ENCODE results near the gene CBS.
"Not testable (repeated sequence)": the region's sequence is repeated elsewhere in the genome, so short reads cannot be mapped to it uniquely, and the experiment has no call there.

CBS gene

GRCh38 chr21:43075170-43076022 lies at the start of gene CBS:
Gene CBS (minus strand): TSS chr21:43075835. CDS start chr21:43072193, 3,642 bp downstream.
- DNase-seq, result not testable (repeated sequence)

GRCh38 chr21:43115956-43116355 lies 40.3 kb upstream of the CBS start:
- not testable (repeated sequence) for DNase-seq

- not testable (repeated sequence) for DNase-seq
Measured at GRCh38 chr21:43114483-43114882, 38.8 kb upstream of the CBS start.

- DNase-seq, result not testable (repeated sequence)
Measured at GRCh38 chr21:43109006-43109405, 33.4 kb upstream of the CBS start.

GRCh38 chr21:43108177-43108576 lies 32.5 kb upstream of the CBS start:
- not testable (repeated sequence) for DNase-seq

- not testable (repeated sequence) for DNase-seq
Measured at GRCh38 chr21:43107794-43108137, 32.1 kb upstream of the CBS start.

- DNase-seq, result not testable (repeated sequence)
Measured at GRCh38 chr21:43106965-43107793, 31.5 kb upstream of the CBS start, which contains the start of gene U2AF1. Gene U2AF1 (minus strand): TSS chr21:43107570. CDS start chr21:43107494, 76 bp downstream.

GRCh38 chr21:43104642-43105041 lies 29.0 kb upstream of the CBS start:
- not testable (repeated sequence) for DNase-seq

- not testable (repeated sequence) for DNase-seq
Measured at GRCh38 chr21:43102281-43102680, 26.6 kb upstream of the CBS start.

GRCh38 chr21:43101676-43102075 lies 26.0 kb upstream of the CBS start:
- not testable (repeated sequence) for DNase-seq

GRCh38 chr21:43101000-43101399 lies 25.4 kb upstream of the CBS start:
- not testable (repeated sequence) for DNase-seq

GRCh38 chr21:43091979-43092614 lies 16.5 kb upstream of the CBS start:
- DNase-seq, result not testable (repeated sequence)

- not testable (repeated sequence) for DNase-seq
Measured at GRCh38 chr21:43090947-43091346, 15.3 kb upstream of the CBS start.

GRCh38 chr21:43089463-43089862 lies 13.8 kb upstream of the CBS start:
- not testable (repeated sequence) for DNase-seq

- not testable (repeated sequence) for DNase-seq
Measured at GRCh38 chr21:43082587-43083300, 7.1 kb upstream of the CBS start.

GRCh38 chr21:43076643-43077042 lies 1.0 kb upstream of the CBS start:
- not testable (repeated sequence) for DNase-seq

- not testable (repeated sequence) for DNase-seq
Measured at GRCh38 chr21:43076023-43076637, 495 bp upstream of the CBS start.

GRCh38 chr21:43074401-43075169 lies 1.1 kb downstream of the CBS start:
- DNase-seq, result not testable (repeated sequence)

GRCh38 chr21:43072742-43073141 lies 2.9 kb downstream of the CBS start:
- DNase-seq, result not testable (repeated sequence)

- DNase-seq, result not testable (repeated sequence)
Measured at GRCh38 chr21:43069682-43070081, 6.0 kb downstream of the CBS start.

- not testable (repeated sequence) for DNase-seq
Measured at GRCh38 chr21:43068065-43068464, 7.6 kb downstream of the CBS start.
